H9 (cell line): ENCODE data around the gene VSIR. TPM values are rescaled to one million over a fixed set of nuclear protein-coding genes. Genes with fewer than 3 reads are reported as not detected.

Experiments
- DNase-seq: peaks from one replicate; pipeline ENCODE4 v3.0.0-alpha.2; 2017
- H2AFZ ChIP-seq: one replicate; pipeline ENCODE4 v1.6.1; 2013; ENCODE audit warnings: mild to moderate bottlenecking, low read length, control low read depth, moderate library complexity
- H2AK5ac ChIP-seq: 2 replicates; pipeline ENCODE4 v1.6.1; 2013; ENCODE audit warnings: low read length, control low read depth, mixed read lengths; ENCODE audit not compliant: insufficient read length
- H2BK120ac ChIP-seq: one replicate; pipeline ENCODE4 v1.6.1; 2013; ENCODE audit warnings: low read depth, mild to moderate bottlenecking, low read length, control low read depth, inconsistent platforms; ENCODE audit not compliant: poor library complexity, severe bottlenecking
- H2BK12ac ChIP-seq: 2 replicates; pipeline ENCODE4 v1.6.1; 2013; ENCODE audit warnings: low read length, control low read depth, mixed read lengths, low read depth; ENCODE audit not compliant: insufficient read length
- H2BK15ac ChIP-seq: 2 replicates; pipeline ENCODE4 v1.6.1; 2013; ENCODE audit warnings: low read depth, low read length, control low read depth
- H2BK20ac ChIP-seq: one replicate; pipeline ENCODE4 v1.6.1; 2013; ENCODE audit warnings: low read depth, mild to moderate bottlenecking, low read length, control low read depth, inconsistent platforms; ENCODE audit not compliant: poor library complexity, severe bottlenecking
- H2BK5ac ChIP-seq: 2 replicates; pipeline ENCODE4 v1.6.1; 2013; ENCODE audit warnings: low read length, control low read depth, mixed read lengths; ENCODE audit not compliant: insufficient read length
- H3K14ac ChIP-seq: 2 replicates; pipeline ENCODE4 v1.6.1; 2013; ENCODE audit warnings: low read length, control low read depth; ENCODE audit not compliant: insufficient read depth
- H3K18ac ChIP-seq: 2 replicates; pipeline ENCODE4 v1.6.1; 2013; ENCODE audit warnings: low read depth, mild to moderate bottlenecking, mixed read lengths, low read length, control low read depth; ENCODE audit not compliant: insufficient read length
- H3K23ac ChIP-seq: 2 replicates; pipeline ENCODE4 v1.6.1; 2013; ENCODE audit warnings: low read length, control low read depth, mixed read lengths, low read depth; ENCODE audit not compliant: insufficient read length
- H3K23me2 ChIP-seq: 2 replicates; pipeline ENCODE4 v1.6.1; 2013; ENCODE audit warnings: low read depth, mild to moderate bottlenecking, mixed read lengths, low read length, control low read depth; ENCODE audit not compliant: insufficient read length, poor library complexity, severe bottlenecking
- H3K27ac ChIP-seq: 2 replicates; pipeline ENCODE4 v1.5.1; 2013; ENCODE audit warnings: low read length, control low read depth, mixed read lengths, low read depth; ENCODE audit not compliant: insufficient read length
- H3K27me3 ChIP-seq: 2 replicates; pipeline ENCODE4 v1.6.1; 2013; ENCODE audit warnings: low read length, control low read depth, inconsistent platforms; ENCODE audit not compliant: insufficient read depth
- H3K4ac ChIP-seq: 2 replicates; pipeline ENCODE4 v1.6.1; 2013; ENCODE audit warnings: low read depth, mild to moderate bottlenecking, control low read depth, inconsistent platforms, low read length, moderate library complexity
- H3K4me1 ChIP-seq: 2 replicates; pipeline ENCODE4 v1.6.1; 2013; ENCODE audit warnings: low read length, control low read depth, inconsistent platforms; ENCODE audit not compliant: insufficient read depth
- H3K4me2 ChIP-seq: 2 replicates; pipeline ENCODE4 v1.6.1; 2013; ENCODE audit warnings: low read length, control low read depth, mixed read lengths; ENCODE audit not compliant: insufficient read length, insufficient read depth
- H3K56ac ChIP-seq: 2 replicates; pipeline ENCODE4 v1.6.1; 2013; ENCODE audit warnings: low read depth, mild to moderate bottlenecking, mixed read lengths, low read length, control low read depth; ENCODE audit not compliant: insufficient read length
- H3K79me1 ChIP-seq: 2 replicates; pipeline ENCODE4 v1.6.1; 2013; ENCODE audit warnings: low read depth, mild to moderate bottlenecking, moderate library complexity, low read length, control low read depth, inconsistent platforms; ENCODE audit not compliant: insufficient read depth, poor library complexity, severe bottlenecking
- H3K79me2 ChIP-seq: 2 replicates; pipeline ENCODE4 v1.6.1; 2013; ENCODE audit warnings: low read length, control low read depth, inconsistent platforms; ENCODE audit not compliant: insufficient read depth
- H3K9ac ChIP-seq: 2 replicates; pipeline ENCODE4 v1.6.1; 2013; ENCODE audit warnings: low read length, control low read depth, mixed read lengths; ENCODE audit not compliant: insufficient read length; ENCODE audit errors: extremely low read depth
- H3K9me3 ChIP-seq: one replicate; pipeline ENCODE4 v1.6.1; 2013; ENCODE audit warnings: low read depth, low read length, inconsistent platforms; ENCODE audit not compliant: control insufficient read depth
- H3T11ph ChIP-seq: one replicate; pipeline ENCODE4 v1.6.1; 2013; ENCODE audit warnings: mild to moderate bottlenecking, low read length, control low read depth, inconsistent platforms
- H4K20me1 ChIP-seq: one replicate; pipeline ENCODE4 v1.6.1; 2013; ENCODE audit not compliant: control insufficient read depth, insufficient read length, insufficient read depth
- H4K5ac ChIP-seq: 2 replicates; pipeline ENCODE4 v1.6.1; 2013; ENCODE audit warnings: low read depth, mild to moderate bottlenecking, mixed read lengths, low read length, control low read depth; ENCODE audit not compliant: insufficient read length
- H4K8ac ChIP-seq: replicated peaks from 2 replicates; pipeline ENCODE4 v1.6.1; 2013; ENCODE audit warnings: low read length, control low read depth, mixed read lengths, low read depth; ENCODE audit not compliant: insufficient read length
- H4K91ac ChIP-seq: 2 replicates; pipeline ENCODE4 v1.6.1; 2013; ENCODE audit warnings: low read depth, mild to moderate bottlenecking, moderate library complexity, mixed read lengths, low read length, control low read depth; ENCODE audit not compliant: insufficient read length
- H3K27ac Mint-ChIP-seq, 3 experiments: 2 replicates in 2 of 3; 3 replicates in 1 of 3; pipeline ENCODE4 v1.8.0; 2020 to 2021; ENCODE audit warnings: mixed read lengths in 3 of 3, mild to moderate bottlenecking in 1 of 3, moderate library complexity in 1 of 3
- H3K27me3 Mint-ChIP-seq: 2 replicates; pipeline ENCODE4 v1.8.0; 2021; ENCODE audit warnings: low read depth, mild to moderate bottlenecking, moderate library complexity, mixed read lengths
- H3K36me3 Mint-ChIP-seq, 3 experiments: 2 replicates in 2 of 3; 3 replicates in 1 of 3; pipeline ENCODE4 v1.8.0; 2020 to 2021; ENCODE audit warnings: low read depth in 3 of 3, mixed read lengths in 3 of 3; ENCODE audit not compliant: insufficient read depth in 1 of 3
- H3K4me1 Mint-ChIP-seq, 2 experiments: 2 replicates each; pipeline ENCODE4 v1.8.0; 2020; ENCODE audit warnings: mixed read lengths in 2 of 2
- H3K4me3 Mint-ChIP-seq, 2 experiments: 2 replicates in 1 of 2; 3 replicates in 1 of 2; pipeline ENCODE4 v1.8.0; 2020 to 2021; ENCODE audit warnings: mild to moderate bottlenecking in 2 of 2, mixed read lengths in 2 of 2, moderate library complexity in 1 of 2
- H3K9me3 Mint-ChIP-seq, 2 experiments: 2 replicates in 1 of 2; 3 replicates in 1 of 2; pipeline ENCODE4 v1.8.0; 2020; ENCODE audit warnings: mild to moderate bottlenecking in 2 of 2, mixed read lengths in 2 of 2, moderate library complexity in 1 of 2
- CTCF ChIP-seq: fragments of 200-600 bp; sonication (generic); conservative IDR thresholded peaks from 3 replicates; pipeline ENCODE4 v1.8.0; 2021; ENCODE audit warnings: antibody characterized with exemption, mild to moderate bottlenecking
- WGBS: extraction: QIAGEN DNeasy Blood & Tissue Kit; methylation state at CpG from one replicate; pipeline ENCODE4 v1.1.7; 2013; ENCODE audit warnings: missing lambda C conversion rate, low lambda C conversion rate, mixed read lengths; ENCODE audit not compliant: insufficient read length; ENCODE audit errors: extremely low coverage; 5-methylcytosine and 5-hydroxymethylcytosine counted together
- total RNA-seq: library from RNA; stranded (reverse); gene quantifications from 2 replicates; pipeline ENCODE4 v1.2.1, GENCODE V29; 2021

VSIR gene
- total RNA-seq, 1 experiment from 2014 or later, result 0.11 TPM

GRCh38 chr10:71766717-71767419, 6.5 kb downstream of the VSIR start:
- Histone ChIP-seq H2BK120ac (no peak overlapping the region), H3K23me2 (no peaks in the 10 kb centered on the region), H2BK5ac (no peak overlapping the region), H4K5ac (no peak overlapping the region), H3K9me3 (no peaks in the 10 kb centered on the region), H3K4me1 (no peaks in the 10 kb centered on the region; the same call in 1 of the 2 replicates), H3K9ac (no peak overlapping the region), H2AFZ (no peak overlapping the region), H4K20me1 (no peaks in the 10 kb centered on the region), H2BK20ac (no peak overlapping the region), H2AK5ac (no peak overlapping the region), H2BK12ac (no peak overlapping the region), H3K4me2 (no peak overlapping the region), H3K23ac (no peak overlapping the region), H3K27me3 (no peaks in the 10 kb centered on the region), H3K79me1 (no peaks in the 10 kb centered on the region), H3K27ac (no peak overlapping the region), H3K14ac (no peak overlapping the region), H4K8ac (no peak overlapping the region), H3T11ph (no peak overlapping the region), H3K79me2 (no peaks in the 10 kb centered on the region), H3K56ac (no peak overlapping the region), H4K91ac (no peak overlapping the region), H3K18ac (no peak overlapping the region), H3K4ac (no peak overlapping the region), H2BK15ac (no peak overlapping the region)
- WGBS, result no CpG with 5 or more reads among the region's 10 CpGs
- Mint-ChIP-seq H3K4me3 (no peak overlapping the region), H3K27ac (no peak overlapping the region), H3K36me3 (no peaks in the 10 kb centered on the region), H3K4me1 (peaks cover 0 to 2% of the 10 kb centered on the region in 2 experiments; a peak in 3 of 4 replicates), H3K27me3 (peaks cover 15% of the 10 kb centered on the region), H3K9me3 (no peaks in the 10 kb centered on the region; a peak in 1 of 5 replicates)
- no peak for TF ChIP-seq CTCF
- no peak for DNase-seq
